ENCODE results near the gene NCOA1. TPM values are rescaled to one million over a fixed set of nuclear protein-coding genes. Genes with fewer than 3 reads are reported as not detected.

The NCOA1 gene
- polyA plus RNA-seq, 1 of the 3 experiments (the other 2 are of a cell fraction), result 10.7 TPM

DNA sequence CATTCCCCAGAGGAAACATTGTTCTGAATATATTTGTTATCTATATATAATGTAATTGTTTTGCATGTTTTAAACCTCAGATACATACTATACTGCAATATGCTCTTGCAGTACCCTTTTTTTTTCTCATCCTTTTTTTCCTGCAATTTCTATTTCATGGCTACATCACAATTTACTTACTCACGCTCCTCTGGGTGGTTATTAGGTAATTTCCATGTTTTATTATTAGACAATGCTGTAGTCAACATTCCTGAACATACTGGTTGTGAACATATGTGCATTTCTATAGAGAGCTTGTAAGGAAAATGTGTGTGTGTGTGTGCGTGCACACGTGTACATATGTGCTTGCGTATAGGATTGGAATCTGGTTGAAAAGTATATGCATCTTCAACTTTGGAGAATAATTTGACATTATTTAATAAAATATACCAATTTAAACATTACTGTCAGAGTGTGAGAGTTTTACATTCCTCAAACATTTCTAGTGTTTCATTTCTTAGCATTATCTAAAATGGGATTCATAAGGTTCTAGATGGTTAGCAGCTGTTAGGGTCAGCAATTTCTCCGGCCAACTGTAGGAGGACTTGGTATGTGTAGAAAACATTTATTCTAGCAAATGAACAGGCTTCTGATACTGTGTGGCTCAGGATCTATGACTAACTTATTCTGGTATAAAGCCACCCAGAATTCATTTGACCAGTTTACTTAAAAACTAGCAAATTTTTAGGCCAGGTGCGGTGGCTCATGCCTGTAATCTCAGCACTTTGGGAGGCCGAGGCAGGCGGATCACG lies 22.4 kb downstream of the NCOA1 start (continued):
- no peak for TF ChIP-seq ZBTB33 (IDR thresholded peaks at IDR 0.05; ENCODE audit: borderline replicate concordance, low read depth)
- TF ChIP-seq, protein P1, sequence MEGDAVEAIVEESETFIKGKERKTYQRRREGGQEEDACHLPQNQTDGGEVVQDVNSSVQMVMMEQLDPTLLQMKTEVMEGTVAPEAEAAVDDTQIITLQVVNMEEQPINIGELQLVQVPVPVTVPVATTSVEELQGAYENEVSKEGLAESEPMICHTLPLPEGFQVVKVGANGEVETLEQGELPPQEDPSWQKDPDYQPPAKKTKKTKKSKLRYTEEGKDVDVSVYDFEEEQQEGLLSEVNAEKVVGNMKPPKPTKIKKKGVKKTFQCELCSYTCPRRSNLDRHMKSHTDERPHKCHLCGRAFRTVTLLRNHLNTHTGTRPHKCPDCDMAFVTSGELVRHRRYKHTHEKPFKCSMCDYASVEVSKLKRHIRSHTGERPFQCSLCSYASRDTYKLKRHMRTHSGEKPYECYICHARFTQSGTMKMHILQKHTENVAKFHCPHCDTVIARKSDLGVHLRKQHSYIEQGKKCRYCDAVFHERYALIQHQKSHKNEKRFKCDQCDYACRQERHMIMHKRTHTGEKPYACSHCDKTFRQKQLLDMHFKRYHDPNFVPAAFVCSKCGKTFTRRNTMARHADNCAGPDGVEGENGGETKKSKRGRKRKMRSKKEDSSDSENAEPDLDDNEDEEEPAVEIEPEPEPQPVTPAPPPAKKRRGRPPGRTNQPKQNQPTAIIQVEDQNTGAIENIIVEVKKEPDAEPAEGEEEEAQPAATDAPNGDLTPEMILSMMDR (IDR thresholded peaks at IDR 0.05), result no peak
- no peak for TF ChIP-seq SIN3A (IDR thresholded peaks at IDR 0.05; ENCODE audit: borderline replicate concordance, low read depth, low read length)
- TF ChIP-seq EZH2phosphoT487 (IDR thresholded peaks at IDR 0.05; ENCODE audit: borderline replicate concordance, low read depth), result no peak

GRCh38 chr2:24514820-24515219 lies 23.8 kb downstream of the NCOA1 start:
- H2AFZ ChIP-seq (ENCODE audit: low read depth), result no peak overlapping the region
- H3K4me3 ChIP-seq (ENCODE audit: low read depth in 2 of 2, low read length in 1 of 2), result no peak overlapping the region
- DNase-seq, result no peak
- H3K9me3 ChIP-seq, result no peaks in the 10 kb centered on the region
- H3F3A ChIP-seq (replicated peaks; ENCODE audit: insufficient read depth), result no peaks in the 10 kb centered on the region
- peaks cover 0 to 24% of the 10 kb centered on the region in 2 experiments; a peak in 3 of 4 replicates for H3K4me1 ChIP-seq (ENCODE audit: control insufficient read depth in 1 of 2, insufficient read depth in 2 of 2, low read depth in 1 of 2, low read length in 1 of 2)
- peaks cover 5% of the 10 kb centered on the region; the same call in 1 of the 2 replicates for H4K20me1 ChIP-seq (ENCODE audit: insufficient read depth)
- CTCF ChIA-PET, result no interaction called here
- H3K27me3 ChIP-seq (ENCODE audit: insufficient read depth), result no peaks in the 10 kb centered on the region
- TF ChIP-seq USF2 (IDR thresholded peaks at IDR 0.05; ENCODE audit: borderline replicate concordance, low read depth, low read length) (no peak), YY1 (IDR thresholded peaks at IDR 0.05; ENCODE audit: low read depth) (no peak), EZH2phosphoT487 (IDR thresholded peaks at IDR 0.05; ENCODE audit: borderline replicate concordance, low read depth) (no peak), FOXJ3 (CRISPR knock-in tag; IDR thresholded peaks at IDR 0.05) (no peak), POLR2AphosphoS5 (IDR thresholded peaks at IDR 0.05; ENCODE audit: low read depth, low read length) (no peak), SMC3 (IDR thresholded peaks at IDR 0.05; ENCODE audit: low read depth, low read length) (no peak), JUND (IDR thresholded peaks at IDR 0.05) (no peak), EP300 (IDR thresholded peaks at IDR 0.05; ENCODE audit: borderline replicate concordance in 1 of 2, low read depth in 1 of 2, low read length in 1 of 2) (no peak), MEF2A (IDR thresholded peaks at IDR 0.05; ENCODE audit: borderline replicate concordance, low read depth) (no peak), SIN3A (IDR thresholded peaks at IDR 0.05; ENCODE audit: borderline replicate concordance, low read depth, low read length) (no peak), MXI1 (IDR thresholded peaks at IDR 0.05; ENCODE audit: low read depth, low read length) (no peak), RAD21 (IDR thresholded peaks at IDR 0.05; ENCODE audit: low read length) (no peak), GATA2 (CRISPR knock-in tag; IDR thresholded peaks at IDR 0.05) (no peak), TEAD4 (IDR thresholded peaks at IDR 0.05; ENCODE audit: borderline replicate concordance, insufficient read depth) (no peak)
- TF ChIP-seq, protein P1 (IDR thresholded peaks at IDR 0.05), result no peak
- no peaks in the 10 kb centered on the region for H3K9me2 ChIP-seq
- H3K36me3 ChIP-seq (replicated peaks in 1 of 2; ENCODE audit: control insufficient read depth in 1 of 2, insufficient read depth in 2 of 2, low read length in 1 of 2), result peaks cover 0 to 6% of the 10 kb centered on the region in 2 experiments
- POLR2A ChIA-PET, result no interaction called here
- H3K27ac ChIP-seq (ENCODE audit: low read depth in 2 of 2, low read length in 1 of 2), result no peak overlapping the region
- H3K9ac ChIP-seq, result no peak overlapping the region
- WGBS (ENCODE audit: low lambda C conversion rate), result 98% methylated on average over 2 of the region's 2 CpGs
- peaks cover 77% of the 10 kb centered on the region for H3K79me2 ChIP-seq (ENCODE audit: insufficient read depth)
- H3K4me2 ChIP-seq, result no peak overlapping the region
